Esophagus muscularis mucosa (tissue), 4 donors: ENCODE data around the gene CENPP. TPM values are rescaled to one million over a fixed set of nuclear protein-coding genes. Genes with fewer than 3 reads are reported as not detected.

Source experiments
- DNase-seq: peaks from one replicate; pipeline ENCODE4 v3.0.0-alpha.2; 2017; ENCODE audit errors: extremely low spot score
- H3K27ac ChIP-seq, 4 donors: fragments of 200-600 bp; sonication (generic); replicated peaks in 1 of 4; 1 replicate in 3 of 4; 2 replicates in 1 of 4; pipeline ENCODE4 v1.5.1; 2016 to 2019; ENCODE audit warnings: mild to moderate bottlenecking in 1 of 4
- H3K27me3 ChIP-seq, 4 donors: fragments of 200-600 bp; sonication (generic); one replicate each; pipeline versions ENCODE4 v1.5.1 to v1.6.0; 2016 to 2019
- H3K36me3 ChIP-seq, 4 donors: fragments of 200-600 bp; sonication (generic); one replicate each; pipeline ENCODE4 v1.5.1; 2016 to 2019
- H3K4me1 ChIP-seq, 4 donors: fragments of 200-600 bp; sonication (generic); one replicate each; pipeline ENCODE4 v1.5.1; 2016 to 2019
- H3K4me3 ChIP-seq, 4 donors: fragments of 200-600 bp; sonication (generic); 1 replicate in 2 of 4; 2 replicates in 2 of 4; pipeline ENCODE4 v1.5.1; 2016 to 2019; ENCODE audit warnings: mild to moderate bottlenecking in 4 of 4, moderate library complexity in 1 of 4
- H3K9me3 ChIP-seq, 4 donors: fragments of 200-600 bp; sonication (generic); 1 replicate in 3 of 4; 2 replicates in 1 of 4; pipeline ENCODE4 v1.5.1; 2016 to 2019
- CTCF ChIP-seq, 3 experiments: fragments of 200-600 bp in 2 of 3; fragments of 450-650 bp in 1 of 3; sonication (generic) in 2 of 3; IDR thresholded peaks; one replicate each; pipeline ENCODE4 v1.5.1; 2017 to 2019; ENCODE audit warnings: antibody characterized with exemption in 3 of 3, mild to moderate bottlenecking in 2 of 3, moderate library complexity in 1 of 3
- EP300 ChIP-seq: sonication (generic); formaldehyde crosslinking; IDR thresholded peaks from one replicate; pipeline ENCODE4 v1.6.1; 2017; ENCODE audit warnings: antibody characterized with exemption
- POLR2A ChIP-seq: fragments of 450-650 bp; IDR thresholded peaks from one replicate; pipeline ENCODE4 v1.6.1; 2017; ENCODE audit warnings: antibody characterized with exemption, moderate library complexity, mild to moderate bottlenecking, low read depth
- POLR2AphosphoS5 ChIP-seq, 2 donors: sonication (generic); formaldehyde crosslinking; IDR thresholded peaks; one replicate each; pipeline ENCODE4 v1.6.1; 2017; ENCODE audit warnings: antibody characterized with exemption in 2 of 2
- WGBS: methylation state at CpG from one replicate; pipeline ENCODE4 v1.1.5; 2018; 5-methylcytosine and 5-hydroxymethylcytosine counted together
- intact Hi-C: fragments of 100-400 bp; cut with DNase I; formaldehyde crosslinking; loops from one replicate; pipeline ENCODE4 v1.15.1; 2023
- total RNA-seq, 4 donors: library from RNA; depleted of rRNA; stranded (reverse); fragments of >200 nt; gene quantifications; one replicate each; pipeline versions ENCODE4 v1.1.0 to v1.2.1, GENCODE V29; 2016

CENPP gene
- total RNA-seq, 4 donors from 2014 or later = 1.0 to 5.8 (median 2.0) TPM

- TF ChIP-seq CTCF (IDR thresholded peaks at IDR 0.05) (no peak), EP300 (no peak), POLR2AphosphoS5 (IDR thresholded peaks at IDR 0.05) (no peak), POLR2A (no peak)
- H3K4me1 ChIP-seq = peaks cover 0 to 23% (median 15%) of the 10 kb centered on the region in 4 donors
- no peak overlapping the region for H3K4me3 ChIP-seq
- no peak for DNase-seq
- intact Hi-C loops = no loop called here
- H3K36me3 ChIP-seq = no peaks in the 10 kb centered on the region
- 82% methylated on average over 3 of the region's 3 CpGs for WGBS
- no peaks in the 10 kb centered on the region for H3K27me3 ChIP-seq
- H3K27ac ChIP-seq = no peak overlapping the region
- H3K9me3 ChIP-seq = no peaks in the 10 kb centered on the region
Measured at GRCh38 chr9:92517046-92517445, 191.3 kb downstream of the CENPP start.

- Histone ChIP-seq H3K9me3 (no peaks in the 10 kb centered on the region), H3K27ac (no peak overlapping the region), H3K27me3 (no peaks in the 10 kb centered on the region), H3K4me1 (peaks cover 0 to 11% (median 4%) of the 10 kb centered on the region in 4 donors), H3K36me3 (no peaks in the 10 kb centered on the region), H3K4me3 (no peak overlapping the region)
- intact Hi-C loops = no loop called here
- no peak for DNase-seq
- TF ChIP-seq CTCF (IDR thresholded peaks at IDR 0.05) (no peak), POLR2AphosphoS5 (IDR thresholded peaks at IDR 0.05) (no peak), POLR2A (no peak), EP300 (no peak)
- WGBS = 89% methylated on average over 4 of the region's 4 CpGs
Measured at GRCh38 chr9:92518199-92518598, 192.4 kb downstream of the CENPP start.

DNA sequence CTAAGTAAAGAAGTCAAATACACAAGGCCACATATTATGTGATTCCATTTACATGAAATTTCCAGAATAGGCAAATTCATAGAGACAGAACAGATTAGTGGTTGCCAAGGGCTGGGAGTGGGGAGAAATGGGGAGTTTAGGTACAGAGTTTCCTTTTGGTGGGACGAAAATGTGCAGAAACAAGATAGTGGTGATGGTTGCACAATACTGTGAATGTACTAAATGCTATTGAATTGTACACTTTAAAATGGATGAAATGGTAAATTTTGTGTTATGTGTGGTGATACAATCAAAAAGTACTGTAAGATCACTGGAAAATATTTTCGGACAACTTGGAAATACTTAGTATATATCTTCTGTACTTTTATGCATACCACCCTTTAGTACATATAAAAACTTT is 195.1 kb downstream of the CENPP start:
- H3K27ac ChIP-seq = no peak overlapping the region
- H3K27me3 ChIP-seq = no peaks in the 10 kb centered on the region
- H3K4me3 ChIP-seq = no peak overlapping the region
- peaks cover 0 to 2% (median 0%) of the 10 kb centered on the region in 4 donors for H3K4me1 ChIP-seq
- WGBS = 95% methylated on average over 2 of the region's 2 CpGs
- no peaks in the 10 kb centered on the region for H3K9me3 ChIP-seq
- no peaks in the 10 kb centered on the region for H3K36me3 ChIP-seq
- intact Hi-C loops = no loop called here
- TF ChIP-seq POLR2A (no peak), EP300 (no peak), POLR2AphosphoS5 (IDR thresholded peaks at IDR 0.05) (no peak), CTCF (IDR thresholded peaks at IDR 0.05) (no peak)
- DNase-seq = no peak

- no peaks in the 10 kb centered on the region for H3K36me3 ChIP-seq
- WGBS = 93% methylated on average over 10 of the region's 10 CpGs
- no peaks in the 10 kb centered on the region for H3K27me3 ChIP-seq
- TF ChIP-seq POLR2A (no peak), CTCF (IDR thresholded peaks at IDR 0.05) (no peak), EP300 (no peak), POLR2AphosphoS5 (IDR thresholded peaks at IDR 0.05) (no peak)
- no peaks in the 10 kb centered on the region for H3K4me1 ChIP-seq
- no peaks in the 10 kb centered on the region for H3K9me3 ChIP-seq
- no peak for DNase-seq
- H3K27ac ChIP-seq = no peak overlapping the region
- intact Hi-C loops = no loop called here
- H3K4me3 ChIP-seq = no peak overlapping the region
Measured at GRCh38 chr9:92522983-92523970, 197.5 kb downstream of the CENPP start.
